GM18858 (cell line): Measurements from ENCODE around the gene NPTX2.

Experiments
- ATAC-seq: cut with Tn5 transposase; IDR thresholded peaks from one replicate; pipeline ENCODE4 v1.9.1; 2021; ENCODE audit not compliant: unreplicated experiment

The NPTX2 gene

GRCh38 chr7:98617960-98618418, 904 bp downstream of the NPTX2 start:
- ATAC-seq, result no peak

GRCh38 chr7:98618786-98619185, 1.7 kb downstream of the NPTX2 start:
- no peak for ATAC-seq

GRCh38 chr7:98619450-98620321, 2.6 kb downstream of the NPTX2 start:
- no peak for ATAC-seq

GRCh38 chr7:98621573-98622482, 4.7 kb downstream of the NPTX2 start:
- no peak for ATAC-seq

- ATAC-seq, result no peak
Observed at GRCh38 chr7:98622926-98623325, 5.8 kb downstream of the NPTX2 start.

GRCh38 chr7:98624846-98625420, 7.8 kb downstream of the NPTX2 start:
- no peak for ATAC-seq

- no peak for ATAC-seq
Observed at GRCh38 chr7:98626460-98627412, 9.7 kb downstream of the NPTX2 start.

GRCh38 chr7:98627413-98627790, 10.3 kb downstream of the NPTX2 start:
- ATAC-seq, result no peak

GRCh38 chr7:98628418-98628817, 11.3 kb downstream of the NPTX2 start:
- no peak for ATAC-seq

GRCh38 chr7:98629001-98629431, 11.9 kb downstream of the NPTX2 start:
- ATAC-seq, result no peak

- no peak for ATAC-seq
Observed at GRCh38 chr7:98630149-98630548, 13.1 kb downstream of the NPTX2 start.

- no peak for ATAC-seq
Observed at GRCh38 chr7:98630770-98631169, 13.7 kb downstream of the NPTX2 start.

GRCh38 chr7:98638853-98639252, 21.8 kb downstream of the NPTX2 start:
- no peak for ATAC-seq

- ATAC-seq, result no peak
Observed at GRCh38 chr7:98640375-98640774, 23.3 kb downstream of the NPTX2 start.

GRCh38 chr7:98641646-98642500, 24.8 kb downstream of the NPTX2 start:
- ATAC-seq, result peak; percentile 72

GRCh38 chr7:98643236-98643985, 26.3 kb downstream of the NPTX2 start:
- no peak for ATAC-seq

GRCh38 chr7:98646465-98646864, 29.4 kb downstream of the NPTX2 start:
- ATAC-seq, result no peak

GRCh38 chr7:98647326-98647725, 30.2 kb downstream of the NPTX2 start:
- ATAC-seq, result no peak

- no peak for ATAC-seq
Observed at GRCh38 chr7:98651760-98652159, 34.7 kb downstream of the NPTX2 start.
